Activated T-helper 17 cell treated with anti-CD3 and anti-CD28 coated beads, Interleukin-2, amount 50 U/mL, for 72 hours (primary cell): Measurements from ENCODE around the gene PYHIN1. TPM values are rescaled to one million over a fixed set of nuclear protein-coding genes. Genes with fewer than 3 reads are reported as not detected.

Experiments used
- ATAC-seq: fragments of 150-1000 bp; cut with Tn5 transposase; replicated peaks from 2 replicates; pipeline ENCODE4 v1.10.0; 2021; ENCODE audit warnings: mild to moderate bottlenecking, moderate library complexity
- H3K27ac Mint-ChIP-seq: one replicate; pipeline ENCODE4 v1.8.0; 2022; ENCODE audit warnings: mixed read lengths
- H3K27me3 Mint-ChIP-seq: one replicate; pipeline ENCODE4 v1.8.0; 2022; ENCODE audit warnings: mixed read lengths
- H3K36me3 Mint-ChIP-seq: one replicate; pipeline ENCODE4 v1.8.0; 2022; ENCODE audit warnings: low read depth, mild to moderate bottlenecking, mixed read lengths
- H3K4me1 Mint-ChIP-seq: one replicate; pipeline ENCODE4 v1.8.0; 2022; ENCODE audit warnings: mixed read lengths
- H3K4me3 Mint-ChIP-seq: one replicate; pipeline ENCODE4 v1.8.0; 2022; ENCODE audit warnings: mild to moderate bottlenecking, mixed read lengths
- H3K9me3 Mint-ChIP-seq: one replicate; pipeline ENCODE4 v1.8.0; 2022; ENCODE audit warnings: mixed read lengths
- total RNA-seq, 2 donors: library from RNA; stranded (reverse); gene quantifications; one replicate each; pipeline ENCODE4 v1.2.3, GENCODE V29; 2022

PYHIN1 gene
- total RNA-seq, 2 donors from 2014 or later, result 19.6 to 27.8 TPM

DNA sequence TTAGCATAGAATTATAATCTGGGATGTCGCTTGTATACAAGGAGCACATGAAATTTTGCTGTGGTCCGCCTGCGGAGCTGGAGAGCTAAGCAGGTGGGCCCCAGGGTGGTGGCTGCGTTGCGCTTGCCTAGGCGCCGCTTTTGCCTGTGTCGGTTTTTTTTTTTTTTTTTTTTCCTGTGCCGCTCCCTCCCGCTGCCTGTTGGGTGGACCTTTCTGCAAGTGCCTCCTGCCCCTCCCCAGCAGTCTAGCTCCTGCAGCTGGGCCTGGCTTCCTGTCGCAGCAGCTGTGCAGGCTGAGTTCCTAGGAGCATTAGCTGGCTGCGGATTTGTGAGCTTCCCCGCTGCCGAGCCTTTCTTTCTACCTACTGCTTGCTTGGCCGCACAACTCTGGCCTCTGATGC lies 20.6 kb downstream of the PYHIN1 start:
- no peak overlapping the region for H3K27ac Mint-ChIP-seq
- peaks cover 9% of the 10 kb centered on the region for H3K4me1 Mint-ChIP-seq
- H3K36me3 Mint-ChIP-seq, result peaks cover 60% of the 10 kb centered on the region
- H3K9me3 Mint-ChIP-seq, result no peaks in the 10 kb centered on the region
- no peaks in the 10 kb centered on the region for H3K27me3 Mint-ChIP-seq
- H3K4me3 Mint-ChIP-seq, result no peak overlapping the region
- no peak for ATAC-seq

- Mint-ChIP-seq H3K4me3 (no peak overlapping the region), H3K4me1 (peaks cover 9% of the 10 kb centered on the region), H3K36me3 (peaks cover 55% of the 10 kb centered on the region), H3K27me3 (no peaks in the 10 kb centered on the region), H3K27ac (no peak overlapping the region), H3K9me3 (no peaks in the 10 kb centered on the region)
- no peak for ATAC-seq
These were observed 21.1 kb downstream of the PYHIN1 start for GRCh38 chr1:158952416-158952815.

DNA sequence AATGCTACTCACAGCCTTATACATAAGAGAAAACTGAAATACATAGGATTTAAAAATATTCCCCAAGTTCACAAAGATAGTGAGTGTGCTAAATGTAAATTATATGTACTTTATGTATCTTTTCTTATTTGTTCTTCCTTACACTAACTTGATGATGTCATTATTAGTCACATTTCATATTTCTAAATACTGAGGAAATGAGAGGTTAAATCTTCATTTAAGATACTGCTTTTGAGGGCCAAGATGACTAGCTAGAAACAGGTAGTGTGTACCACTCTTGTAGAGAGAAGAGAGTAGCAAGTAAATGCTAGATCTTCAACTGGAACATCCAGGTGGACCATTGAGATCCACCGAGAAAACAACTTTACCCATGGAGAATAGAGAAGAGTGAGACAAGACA lies 29.8 kb downstream of the PYHIN1 start:
- peaks cover 13% of the 10 kb centered on the region for H3K4me1 Mint-ChIP-seq
- peaks cover 20% of the 10 kb centered on the region for H3K9me3 Mint-ChIP-seq
- H3K27ac Mint-ChIP-seq, result peak overlapping the region; percentile 47
- H3K4me3 Mint-ChIP-seq, result no peak overlapping the region
- peaks cover 34% of the 10 kb centered on the region for H3K36me3 Mint-ChIP-seq
- ATAC-seq, result peak; percentile 72
- no peaks in the 10 kb centered on the region for H3K27me3 Mint-ChIP-seq

GRCh38 chr1:158962983-158963382 lies 31.6 kb downstream of the PYHIN1 start:
- Mint-ChIP-seq H3K4me1 (peaks cover 13% of the 10 kb centered on the region), H3K4me3 (no peak overlapping the region), H3K36me3 (peaks cover 34% of the 10 kb centered on the region), H3K9me3 (peaks cover 20% of the 10 kb centered on the region), H3K27me3 (no peaks in the 10 kb centered on the region), H3K27ac (no peak overlapping the region)
- no peak for ATAC-seq

- H3K36me3 Mint-ChIP-seq, result peaks cover 17% of the 10 kb centered on the region
- no peaks in the 10 kb centered on the region for H3K27me3 Mint-ChIP-seq
- ATAC-seq, result peak; percentile 95
- peaks cover 22% of the 10 kb centered on the region for H3K4me1 Mint-ChIP-seq
- H3K27ac Mint-ChIP-seq, result peak overlapping the region; percentile 97
- peak overlapping the region; percentile 67 for H3K4me3 Mint-ChIP-seq
- H3K9me3 Mint-ChIP-seq, result peaks cover 19% of the 10 kb centered on the region
These were observed 37.8 kb downstream of the PYHIN1 start for GRCh38 chr1:158969166-158969565.

DNA sequence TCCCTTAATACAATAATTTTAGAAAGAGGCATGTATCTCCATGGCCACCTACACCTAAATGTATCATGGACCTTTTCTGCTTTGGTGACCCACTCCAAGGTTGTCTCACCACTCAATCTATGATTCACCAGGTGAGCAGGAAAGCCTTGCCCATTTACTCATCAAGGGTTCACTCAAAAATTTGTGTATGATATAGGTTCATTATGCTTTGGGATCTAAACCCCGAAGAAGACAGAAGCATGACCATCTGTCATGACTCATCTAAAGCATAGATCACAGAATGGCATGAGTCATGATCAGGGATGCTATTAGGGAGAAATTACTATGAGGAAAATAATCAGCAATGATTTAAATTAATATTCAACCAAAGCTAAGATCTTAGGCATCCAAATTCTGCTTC lies 38.5 kb downstream of the PYHIN1 start:
- H3K36me3 Mint-ChIP-seq, result peaks cover 22% of the 10 kb centered on the region
- H3K27me3 Mint-ChIP-seq, result no peaks in the 10 kb centered on the region
- H3K4me3 Mint-ChIP-seq, result peak overlapping the region; percentile 67
- peak overlapping the region; percentile 97 for H3K27ac Mint-ChIP-seq
- H3K4me1 Mint-ChIP-seq, result peaks cover 19% of the 10 kb centered on the region
- peak; percentile 84 for ATAC-seq
- H3K9me3 Mint-ChIP-seq, result peaks cover 16% of the 10 kb centered on the region

- no peak for ATAC-seq
- H3K27ac Mint-ChIP-seq, result no peak overlapping the region
- no peaks in the 10 kb centered on the region for H3K27me3 Mint-ChIP-seq
- H3K4me3 Mint-ChIP-seq, result no peak overlapping the region
- H3K9me3 Mint-ChIP-seq, result peaks cover 3% of the 10 kb centered on the region
- H3K4me1 Mint-ChIP-seq, result peaks cover 16% of the 10 kb centered on the region
- peaks cover 46% of the 10 kb centered on the region for H3K36me3 Mint-ChIP-seq
These were observed 41.5 kb downstream of the PYHIN1 start for GRCh38 chr1:158972841-158973240.

DNA sequence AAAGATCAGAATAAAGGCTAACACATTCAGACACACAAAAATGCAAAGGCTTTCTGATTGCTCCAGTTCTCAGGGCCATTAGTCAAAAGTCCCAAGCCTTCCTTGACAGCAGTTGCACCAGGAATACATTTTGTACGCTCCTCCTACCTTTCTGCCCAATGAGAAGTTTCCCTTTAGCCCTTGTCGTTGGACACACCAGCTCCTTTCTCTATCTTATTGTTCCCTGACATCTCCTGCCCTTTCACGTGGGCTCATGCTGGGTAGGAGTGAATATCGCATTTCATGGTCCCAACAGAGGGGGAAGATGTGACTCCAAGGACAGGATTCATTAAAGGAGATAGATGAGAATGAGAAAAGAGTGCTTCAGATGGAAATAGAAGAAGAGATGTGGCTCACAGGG lies 44.9 kb downstream of the PYHIN1 start:
- no peaks in the 10 kb centered on the region for H3K27me3 Mint-ChIP-seq
- H3K4me1 Mint-ChIP-seq, result peaks cover 5% of the 10 kb centered on the region
- no peak overlapping the region for H3K4me3 Mint-ChIP-seq
- no peak overlapping the region for H3K27ac Mint-ChIP-seq
- peaks cover 7% of the 10 kb centered on the region for H3K9me3 Mint-ChIP-seq
- no peak for ATAC-seq
- H3K36me3 Mint-ChIP-seq, result peaks cover 68% of the 10 kb centered on the region

GRCh38 chr1:158978730-158979129 lies 47.4 kb downstream of the PYHIN1 start:
- Mint-ChIP-seq H3K4me3 (no peak overlapping the region), H3K9me3 (peaks cover 16% of the 10 kb centered on the region), H3K4me1 (peaks cover 8% of the 10 kb centered on the region), H3K27ac (peak overlapping the region; percentile 47), H3K27me3 (no peaks in the 10 kb centered on the region), H3K36me3 (peaks cover 66% of the 10 kb centered on the region)
- ATAC-seq, result peak; percentile 43

GRCh38 chr1:158979229-158979628 lies 47.9 kb downstream of the PYHIN1 start:
- peaks cover 16% of the 10 kb centered on the region for H3K9me3 Mint-ChIP-seq
- no peaks in the 10 kb centered on the region for H3K27me3 Mint-ChIP-seq
- H3K27ac Mint-ChIP-seq, result peak overlapping the region; percentile 47
- no peak for ATAC-seq
- H3K4me1 Mint-ChIP-seq, result peaks cover 8% of the 10 kb centered on the region
- H3K4me3 Mint-ChIP-seq, result no peak overlapping the region
- peaks cover 66% of the 10 kb centered on the region for H3K36me3 Mint-ChIP-seq

DNA sequence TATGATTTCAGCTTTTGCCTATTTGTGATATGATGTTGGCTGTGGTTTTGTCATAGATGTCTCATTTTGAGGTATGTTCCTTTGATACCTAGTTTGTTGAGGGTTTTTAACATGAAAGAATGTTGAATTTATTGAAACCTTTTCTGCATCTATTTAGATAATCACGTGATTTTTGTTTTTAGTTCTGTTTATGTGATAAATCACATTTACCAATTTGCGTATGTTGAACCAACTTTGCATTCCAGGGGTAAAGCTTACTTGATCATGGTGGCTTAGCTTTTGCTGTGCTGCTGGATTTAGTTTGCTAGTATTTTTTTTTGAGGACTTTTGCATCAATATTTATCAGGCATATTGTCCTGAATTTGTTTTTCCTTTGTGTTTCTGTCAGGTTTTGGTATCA lies 51.9 kb downstream of the PYHIN1 start:
- H3K4me3 Mint-ChIP-seq, result no peak overlapping the region
- H3K27me3 Mint-ChIP-seq, result no peaks in the 10 kb centered on the region
- H3K4me1 Mint-ChIP-seq, result peaks cover 8% of the 10 kb centered on the region
- H3K9me3 Mint-ChIP-seq, result peaks cover 20% of the 10 kb centered on the region
- H3K27ac Mint-ChIP-seq, result no peak overlapping the region
- peaks cover 65% of the 10 kb centered on the region for H3K36me3 Mint-ChIP-seq
- no peak for ATAC-seq

- no peak overlapping the region for H3K27ac Mint-ChIP-seq
These were observed 53.0 kb downstream of the PYHIN1 start for GRCh38 chr1:158984386-158984785.

GRCh38 chr1:158989424-158989823 lies 58.1 kb downstream of the PYHIN1 start:
- H3K36me3 Mint-ChIP-seq, result peaks cover 59% of the 10 kb centered on the region
- H3K27me3 Mint-ChIP-seq, result no peaks in the 10 kb centered on the region
- H3K9me3 Mint-ChIP-seq, result peaks cover 13% of the 10 kb centered on the region

More at GRCh38 chr1:158984386-158984785, 53.0 kb downstream of the PYHIN1 start:
- no peaks in the 10 kb centered on the region for H3K27me3 Mint-ChIP-seq
- H3K4me3 Mint-ChIP-seq, result no peak overlapping the region
- peaks cover 4% of the 10 kb centered on the region for H3K4me1 Mint-ChIP-seq
- peaks cover 69% of the 10 kb centered on the region for H3K36me3 Mint-ChIP-seq
- no peak for ATAC-seq
- peaks cover 13% of the 10 kb centered on the region for H3K9me3 Mint-ChIP-seq

DNA sequence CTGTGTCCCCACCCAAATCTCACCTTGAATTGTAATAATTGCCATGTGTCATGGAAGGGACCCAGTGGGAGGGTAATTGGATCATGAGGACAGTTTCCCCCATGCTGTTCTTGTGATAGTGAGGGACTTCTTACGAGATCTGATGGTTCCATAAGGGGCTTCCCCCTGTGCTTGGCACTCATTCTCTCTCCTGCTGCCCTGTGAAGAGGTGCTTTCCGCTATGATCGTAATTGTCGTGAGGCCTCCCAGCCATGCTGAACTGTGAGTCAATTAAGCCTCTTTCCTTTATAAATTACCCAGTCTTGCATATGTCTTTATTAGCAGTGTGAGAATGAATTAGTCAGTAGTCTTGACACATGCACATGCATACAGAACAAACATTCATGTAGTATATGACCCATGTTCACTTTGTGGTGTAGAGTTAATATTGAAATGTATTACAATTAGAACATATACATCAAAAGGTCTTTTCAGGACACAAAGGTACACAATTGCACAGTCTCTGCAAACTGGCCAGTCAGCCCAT lies 61.5 kb downstream of the PYHIN1 start:
- peaks cover 9% of the 10 kb centered on the region for H3K9me3 Mint-ChIP-seq
- peak; percentile 45 for ATAC-seq
- H3K36me3 Mint-ChIP-seq, result peaks cover 35% of the 10 kb centered on the region
- no peaks in the 10 kb centered on the region for H3K27me3 Mint-ChIP-seq
- H3K27ac Mint-ChIP-seq, result peak overlapping the region; percentile 61
- H3K4me1 Mint-ChIP-seq, result peaks cover 18% of the 10 kb centered on the region
- no peak overlapping the region for H3K4me3 Mint-ChIP-seq

More at GRCh38 chr1:158989424-158989823, 58.1 kb downstream of the PYHIN1 start:
- no peak for ATAC-seq
- H3K4me3 Mint-ChIP-seq, result no peak overlapping the region
- peaks cover 8% of the 10 kb centered on the region for H3K4me1 Mint-ChIP-seq
- H3K27ac Mint-ChIP-seq, result no peak overlapping the region

GRCh38 chr1:158996998-158997397 lies 65.6 kb downstream of the PYHIN1 start:
- H3K9me3 Mint-ChIP-seq, result peaks cover 4% of the 10 kb centered on the region
- peak overlapping the region; percentile 54 for H3K4me3 Mint-ChIP-seq
- peak; percentile 25 for ATAC-seq
- no peaks in the 10 kb centered on the region for H3K27me3 Mint-ChIP-seq
- H3K36me3 Mint-ChIP-seq, result peaks cover 22% of the 10 kb centered on the region
- H3K27ac Mint-ChIP-seq, result peak overlapping the region; percentile 6
- peaks cover 14% of the 10 kb centered on the region for H3K4me1 Mint-ChIP-seq
